NCI-H446 treated with DMSO at 0.1 percent for 48 hours (cell line): Measurements from ENCODE around the gene ABI3BP.

Experiments used
- DNase-seq: peaks from one replicate; lab custom pipeline; 2025; lab: John Stamatoyannopoulos, UW

Gene ABI3BP

DNA sequence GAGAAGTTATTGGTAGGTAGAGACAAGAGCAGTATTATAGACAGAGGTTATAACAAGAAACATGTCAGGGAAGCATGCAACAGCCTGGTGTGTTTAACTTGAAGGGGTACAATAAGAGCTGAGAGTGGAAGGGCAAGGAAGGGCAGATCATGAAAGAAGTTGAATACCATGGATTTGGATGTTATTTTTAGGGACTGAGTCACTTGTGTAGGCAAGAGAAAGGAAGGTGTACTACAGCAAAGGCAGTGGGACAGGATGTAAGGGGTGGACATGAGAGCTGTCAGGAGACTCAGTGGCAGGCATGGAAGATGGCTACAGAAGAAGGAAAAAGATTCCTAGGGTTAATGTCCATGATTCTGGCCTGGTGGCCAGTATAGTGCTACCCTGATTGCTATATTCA lies 217.6 kb downstream of the ABI3BP start:
- DNase-seq: no peak

DNA sequence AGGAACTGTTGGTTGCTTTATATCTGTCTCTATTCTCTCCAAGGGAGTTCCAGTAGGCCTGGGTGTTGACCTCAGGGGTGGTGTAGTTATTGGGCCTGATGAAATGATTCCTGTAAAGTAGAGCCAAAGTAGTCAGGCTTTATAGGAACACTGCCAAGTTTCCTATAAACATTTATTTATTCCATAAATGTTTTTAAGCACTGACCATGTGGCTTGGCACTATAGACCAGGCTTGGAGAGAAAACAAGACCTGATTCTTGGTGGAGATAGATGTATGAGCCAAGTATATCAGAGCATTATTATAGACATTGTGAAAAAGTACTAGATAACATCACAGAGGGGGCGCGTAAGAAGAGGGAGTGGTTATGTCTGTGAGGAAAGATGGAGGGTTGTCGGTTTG lies 218.0 kb downstream of the ABI3BP start:
- no peak for DNase-seq

DNA sequence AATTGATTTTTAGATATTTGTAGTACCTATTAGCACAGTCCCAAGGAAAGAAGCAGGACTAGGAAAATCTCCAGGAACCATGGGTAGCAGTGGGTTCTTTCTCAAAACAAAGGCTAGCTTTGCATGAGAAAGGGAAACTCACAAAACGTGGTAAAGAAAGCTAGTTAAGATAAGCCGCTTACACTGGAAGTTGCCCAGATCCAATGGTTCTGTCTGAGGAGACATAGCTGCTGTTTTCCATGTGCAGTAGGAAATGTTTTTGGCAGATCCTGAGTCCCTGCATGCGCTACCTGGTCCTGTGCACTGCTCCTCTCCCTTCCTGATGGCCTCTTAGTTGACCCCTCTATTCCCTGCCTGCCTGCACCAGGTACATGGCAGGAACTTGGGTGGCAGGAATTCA lies 223.5 kb downstream of the ABI3BP start:
- no peak for DNase-seq

DNA sequence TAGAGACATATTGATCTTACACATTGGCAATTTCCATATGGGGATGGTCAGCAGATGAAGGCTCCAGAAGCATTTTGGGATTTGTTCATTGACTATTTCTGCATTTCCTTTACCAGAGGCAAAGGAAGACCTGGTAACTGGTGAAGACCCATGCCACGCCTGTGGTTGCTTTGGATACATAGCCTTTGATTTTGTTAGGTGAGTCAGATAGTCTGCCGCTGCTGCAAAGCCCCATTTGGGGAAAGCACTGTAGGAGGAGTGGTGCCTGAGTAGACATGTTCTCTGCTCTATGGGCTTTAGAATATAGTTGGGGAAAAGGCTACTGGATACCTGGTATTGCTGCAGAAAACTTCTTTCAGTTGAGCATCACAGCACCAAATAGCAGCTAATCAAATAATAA lies 227.2 kb downstream of the ABI3BP start:
- DNase-seq: no peak

DNA sequence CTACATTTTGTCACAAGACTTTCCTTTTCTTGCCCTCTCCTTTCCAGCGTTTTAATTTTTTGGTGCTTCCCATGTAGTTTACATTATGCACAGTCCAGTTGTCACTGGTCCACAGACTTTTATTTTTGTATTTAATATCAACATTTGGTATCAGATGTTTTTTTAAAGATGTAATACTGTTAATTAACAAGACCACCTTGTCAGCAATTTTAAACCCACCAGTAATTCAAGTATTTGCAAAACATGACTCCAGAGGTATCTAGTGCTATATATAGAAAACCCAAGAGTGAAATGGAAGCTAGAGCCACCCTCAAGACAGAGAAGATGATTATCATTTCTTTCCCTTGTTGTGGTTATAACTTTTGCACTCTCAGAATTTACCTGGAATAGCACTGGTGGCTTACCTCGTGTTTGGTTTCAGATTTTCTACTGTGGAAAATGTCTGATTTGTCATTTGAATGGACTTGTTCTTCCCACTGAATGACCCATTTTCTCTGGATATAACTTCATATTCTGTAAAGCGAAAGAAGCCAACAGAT lies 227.7 kb downstream of the ABI3BP start:
- DNase-seq: no peak

DNA sequence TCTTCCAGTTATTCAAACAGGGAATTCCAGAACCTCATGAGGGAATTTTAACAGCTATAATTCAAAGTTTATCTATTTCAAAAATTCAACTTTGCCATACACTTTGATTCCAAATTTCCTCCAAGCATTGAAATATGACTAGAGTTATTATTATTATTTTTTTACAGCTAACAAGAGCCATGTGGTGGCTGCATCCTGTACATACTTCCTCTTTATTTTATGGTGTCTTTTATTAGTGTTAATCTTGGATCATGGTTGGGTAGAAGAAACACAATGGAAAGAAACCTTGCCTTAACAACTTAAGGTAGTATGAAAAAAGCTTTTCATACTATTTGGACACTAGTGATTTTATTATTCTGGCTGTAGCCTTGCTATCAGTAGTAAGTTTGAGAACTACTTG lies 231.3 kb downstream of the ABI3BP start:
- no peak for DNase-seq

DNA sequence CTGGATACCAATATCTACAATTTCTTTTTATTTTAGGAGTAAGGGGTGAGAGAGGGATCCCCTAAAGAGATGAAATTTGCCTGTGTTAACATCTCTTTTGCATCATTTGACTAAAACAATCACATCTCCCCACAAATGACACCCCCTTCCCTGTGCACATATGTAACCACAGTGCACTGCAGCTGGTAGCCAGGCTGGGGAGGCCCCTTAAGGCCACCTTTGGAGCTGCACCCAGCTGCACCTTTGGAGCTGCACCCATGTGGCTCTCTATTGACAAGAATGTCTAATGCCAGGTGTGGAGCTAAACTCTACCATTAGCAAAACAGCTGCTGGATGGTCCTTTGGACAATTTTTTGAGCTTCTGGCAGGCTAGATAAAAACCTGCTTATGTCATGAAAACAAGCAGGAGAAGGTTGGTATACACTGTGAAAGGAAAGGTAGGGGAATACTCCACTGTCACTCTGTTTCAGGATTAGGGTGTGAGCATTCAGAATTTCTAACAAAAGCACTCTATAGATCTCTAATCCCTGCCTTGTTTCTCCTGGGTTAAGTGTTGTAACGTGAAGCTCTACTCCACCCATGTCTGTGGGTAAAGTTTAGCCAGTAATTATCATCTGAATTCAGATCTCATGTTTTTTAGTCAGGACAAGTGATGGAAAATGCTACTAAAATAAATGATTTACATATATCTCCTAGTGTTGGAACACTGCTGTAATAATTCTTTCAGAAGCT lies 231.8 kb downstream of the ABI3BP start:
- no peak for DNase-seq

DNA sequence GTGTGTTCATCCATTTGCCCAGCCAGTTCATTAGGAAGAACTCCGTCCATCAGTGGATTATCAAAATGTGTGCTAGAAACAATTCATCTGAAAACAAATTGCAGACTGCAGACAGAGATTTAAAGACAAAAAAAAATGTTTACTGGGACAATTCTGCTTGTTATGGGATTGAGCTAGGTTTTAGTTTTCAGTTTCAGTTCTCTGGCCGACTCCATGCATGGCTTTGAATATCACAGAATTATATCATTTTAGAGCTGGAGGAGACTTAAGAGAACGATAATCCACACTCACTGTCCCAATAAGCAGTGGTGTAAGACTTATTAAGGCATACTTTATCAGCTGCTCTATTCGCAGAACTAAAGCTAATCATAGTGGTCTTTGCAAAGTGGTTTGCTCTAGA lies 232.8 kb downstream of the ABI3BP start:
- DNase-seq: no peak

DNA sequence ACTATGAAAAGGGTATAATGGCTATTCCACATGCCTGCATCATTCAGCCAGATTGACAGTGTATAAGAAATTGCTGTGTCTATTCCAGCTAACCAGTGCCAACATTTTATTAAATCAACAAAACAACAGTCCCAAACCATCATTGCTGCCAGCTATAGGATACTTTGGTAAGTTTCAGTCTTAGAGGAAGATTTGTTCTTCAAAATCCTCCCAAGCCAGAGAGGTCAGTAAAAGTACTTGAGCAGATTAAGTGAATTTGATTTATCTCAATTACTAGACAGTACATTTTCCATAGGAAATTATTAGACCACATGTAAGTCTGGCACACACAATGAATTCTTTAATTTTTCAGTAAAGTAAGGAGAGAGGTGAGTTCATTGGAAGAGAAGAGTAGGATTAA lies 233.3 kb downstream of the ABI3BP start:
- DNase-seq: no peak

DNA sequence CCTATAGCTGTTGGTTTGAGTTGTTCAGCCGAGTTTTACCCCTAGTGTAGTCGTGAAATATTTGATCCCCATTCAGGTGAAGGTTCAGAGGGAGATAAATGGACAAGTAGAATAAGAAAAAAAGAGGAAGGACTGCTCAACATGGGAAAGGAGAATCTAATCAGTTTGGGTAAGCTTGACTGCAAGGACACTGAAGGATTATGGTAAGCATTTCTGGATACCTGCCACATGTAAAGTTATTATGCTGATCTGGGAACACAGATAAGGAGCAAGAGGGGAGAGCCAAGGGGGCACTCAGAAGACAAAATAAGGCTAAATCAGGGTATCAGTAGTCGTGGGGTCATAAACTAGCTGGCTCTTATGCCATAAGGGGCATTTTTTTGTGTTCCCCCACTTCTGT lies 234.1 kb downstream of the ABI3BP start:
- no peak for DNase-seq

DNA sequence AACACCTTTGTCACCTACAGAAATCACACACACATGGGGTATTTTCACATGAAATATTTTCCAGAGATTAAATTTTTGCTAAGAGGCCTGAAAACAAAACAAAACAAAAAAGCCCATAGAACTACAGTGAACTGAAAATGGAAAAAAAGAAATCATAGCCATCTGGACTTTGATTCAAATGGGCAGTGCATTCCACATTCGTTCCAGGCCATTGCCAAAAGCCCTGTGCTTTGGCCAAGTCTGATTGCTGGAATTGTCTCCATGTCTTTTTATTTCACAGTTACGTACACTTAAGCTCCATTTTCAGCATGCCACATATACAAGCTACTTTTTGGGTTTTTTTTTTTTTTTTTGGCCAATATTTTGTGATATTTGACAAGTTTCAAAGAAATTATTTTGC lies 236.8 kb downstream of the ABI3BP start:
- no peak for DNase-seq

DNA sequence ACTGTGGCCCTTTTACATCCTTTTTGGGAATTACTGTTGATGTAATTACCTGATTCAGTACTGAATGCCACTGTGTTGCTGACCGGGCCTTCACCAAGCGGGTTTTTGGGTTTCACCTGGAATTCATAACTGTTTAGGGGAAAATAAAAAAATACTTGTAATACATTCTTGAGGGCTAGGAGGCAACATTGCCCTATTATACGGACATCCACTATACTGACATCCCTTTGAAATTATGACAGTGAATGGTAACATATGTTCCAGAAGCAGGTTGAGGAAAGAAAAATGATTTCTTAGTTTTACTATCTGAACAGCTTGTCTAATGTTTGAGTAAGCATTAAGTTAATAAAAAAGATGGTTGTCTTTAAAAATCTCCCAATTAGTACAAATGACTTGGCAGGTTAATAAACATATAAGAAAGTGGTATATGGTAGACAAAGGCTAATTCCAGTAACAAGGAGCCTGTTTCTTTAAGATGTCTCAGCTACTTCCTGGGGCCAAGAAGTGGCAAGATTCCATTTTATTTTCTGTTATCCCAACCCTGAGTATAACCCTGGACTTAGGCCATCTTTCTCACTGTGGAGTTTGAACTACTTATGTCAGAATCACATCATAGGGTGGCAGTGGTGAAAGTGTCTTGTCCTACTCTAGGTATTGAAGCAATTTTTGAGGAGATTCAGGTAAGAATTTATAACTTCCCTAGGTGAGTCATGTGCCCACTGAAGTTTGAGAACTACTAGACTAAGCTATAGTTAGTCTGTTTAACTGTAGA lies 238.5 kb downstream of the ABI3BP start:
- DNase-seq: no peak

DNA sequence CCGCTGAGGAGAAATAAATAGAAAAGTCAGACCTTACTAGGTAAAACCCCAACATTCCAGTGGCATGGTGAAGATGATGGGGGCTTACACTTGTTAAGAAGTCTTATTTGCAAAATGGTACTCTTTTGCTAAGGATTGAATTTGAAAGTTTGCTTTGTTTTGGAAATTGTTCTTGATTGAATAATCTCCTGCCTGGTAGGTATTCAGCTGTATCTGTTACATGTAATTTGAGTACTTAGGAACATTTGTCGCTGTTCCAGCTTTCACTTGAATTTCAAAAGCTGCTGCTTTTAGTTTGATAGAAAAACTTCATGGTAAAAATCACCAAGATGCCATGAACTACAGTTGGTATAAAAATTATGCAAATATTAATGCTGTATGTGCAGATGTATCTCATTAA lies 239.4 kb downstream of the ABI3BP start:
- DNase-seq: no peak

DNA sequence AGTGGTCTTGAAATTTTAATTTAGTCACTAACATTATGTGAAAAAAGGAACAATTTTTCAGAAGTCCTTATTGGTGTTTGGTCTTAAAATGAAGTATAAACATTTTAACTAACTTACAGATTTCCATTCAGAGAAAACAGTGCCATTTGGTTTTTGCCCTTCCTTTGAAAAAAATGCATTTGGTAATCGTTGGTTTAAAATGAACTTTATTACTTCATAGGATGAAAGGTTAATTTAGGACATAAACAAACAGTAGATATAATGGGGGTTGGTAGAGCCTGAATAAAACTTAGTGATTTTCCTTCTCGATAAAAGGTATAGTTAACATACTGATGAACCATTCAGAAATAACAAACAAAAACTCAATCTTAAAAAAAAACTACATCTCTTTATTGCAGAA lies 244.3 kb downstream of the ABI3BP start:
- DNase-seq: no peak

DNA sequence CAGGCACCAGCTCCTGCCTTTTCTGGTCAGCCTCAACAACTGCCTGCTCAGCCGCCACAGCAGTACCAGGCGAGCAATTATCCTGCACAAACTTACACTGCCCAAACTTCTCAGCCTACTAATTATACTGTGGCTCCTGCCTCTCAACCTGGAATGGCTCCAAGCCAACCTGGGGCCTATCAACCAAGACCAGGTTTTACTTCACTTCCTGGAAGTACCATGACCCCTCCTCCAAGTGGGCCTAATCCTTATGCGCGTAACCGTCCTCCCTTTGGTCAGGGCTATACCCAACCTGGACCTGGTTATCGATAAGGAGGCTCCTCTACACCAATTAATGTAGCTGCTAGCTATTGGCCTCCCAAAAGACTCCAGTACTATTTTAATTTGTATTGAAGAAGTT lies 245.0 kb downstream of the ABI3BP start:
- DNase-seq: no peak

DNA sequence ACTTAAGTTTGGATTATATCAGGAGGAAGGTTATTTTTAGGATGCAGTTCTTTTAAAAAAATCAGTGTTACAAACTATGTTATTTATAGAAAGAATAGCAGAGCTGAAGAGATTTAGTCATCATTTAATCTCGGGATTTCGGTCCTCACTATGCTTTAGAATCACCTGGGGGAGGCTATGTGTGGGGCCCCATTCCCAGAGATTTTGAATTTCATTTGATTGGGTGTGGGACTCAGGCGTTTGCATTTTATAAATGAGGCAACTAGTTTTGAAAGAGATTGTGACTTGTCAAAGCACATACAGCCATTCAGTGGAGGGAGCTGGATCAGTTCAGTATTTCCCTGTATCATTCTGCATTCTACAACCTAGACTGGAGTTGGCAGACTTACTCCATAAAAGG lies 247.1 kb downstream of the ABI3BP start:
- DNase-seq: no peak

DNA sequence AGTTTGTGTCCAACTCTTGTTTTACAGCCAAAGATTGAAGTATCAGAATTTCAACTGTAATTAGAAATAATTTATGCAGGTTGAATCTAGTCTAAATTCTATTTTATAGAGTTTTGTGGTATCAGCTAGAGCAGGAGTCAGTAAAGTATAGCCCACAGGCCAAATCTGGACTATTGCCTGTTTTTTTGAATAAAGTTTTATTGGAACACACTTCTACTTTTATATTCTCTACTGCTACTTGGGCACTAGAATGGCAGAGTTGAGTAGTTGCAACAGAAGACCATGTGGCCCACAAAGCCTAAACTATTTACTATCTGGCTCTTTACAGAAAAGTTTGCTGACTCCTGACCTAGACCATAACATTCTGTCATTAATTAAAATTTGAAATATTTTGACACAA lies 247.6 kb downstream of the ABI3BP start:
- no peak for DNase-seq

DNA sequence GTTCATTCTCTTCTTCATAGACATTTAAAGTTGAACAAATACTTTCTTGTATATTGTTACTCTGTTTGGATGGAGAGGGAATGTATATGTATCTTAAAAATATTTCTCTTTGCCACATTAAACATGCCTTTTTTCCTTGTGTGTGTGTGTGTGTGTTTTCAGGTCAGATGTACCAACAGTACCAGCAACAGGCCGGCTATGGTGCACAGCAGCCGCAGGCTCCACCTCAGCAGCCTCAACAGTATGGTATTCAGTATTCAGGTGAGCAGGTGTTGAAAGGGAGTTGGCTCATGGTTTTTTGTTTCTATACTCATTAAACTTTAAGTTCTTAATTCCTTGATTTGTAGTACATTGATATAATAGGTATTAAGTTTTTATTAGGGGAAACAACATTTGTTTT lies 248.6 kb downstream of the ABI3BP start:
- no peak for DNase-seq

DNA sequence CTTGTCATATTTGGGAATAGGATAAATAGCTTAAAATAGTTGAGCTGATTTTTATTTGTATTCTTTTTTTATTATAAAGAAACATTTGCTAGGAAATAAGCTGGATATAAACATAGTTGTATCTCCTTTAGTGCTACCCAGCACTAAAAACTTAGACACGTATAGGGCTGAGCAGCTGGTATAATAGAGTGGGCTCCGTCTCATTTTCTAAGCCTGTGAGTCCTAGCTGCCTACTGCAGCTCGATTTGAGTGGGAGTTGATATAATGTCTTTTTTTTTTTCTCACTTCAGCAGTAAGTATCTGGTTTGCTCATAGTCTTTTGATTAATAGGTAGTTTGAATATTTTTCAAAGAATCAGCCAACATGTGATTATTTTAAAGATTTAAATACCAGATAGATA lies 249.7 kb downstream of the ABI3BP start:
- no peak for DNase-seq

DNA sequence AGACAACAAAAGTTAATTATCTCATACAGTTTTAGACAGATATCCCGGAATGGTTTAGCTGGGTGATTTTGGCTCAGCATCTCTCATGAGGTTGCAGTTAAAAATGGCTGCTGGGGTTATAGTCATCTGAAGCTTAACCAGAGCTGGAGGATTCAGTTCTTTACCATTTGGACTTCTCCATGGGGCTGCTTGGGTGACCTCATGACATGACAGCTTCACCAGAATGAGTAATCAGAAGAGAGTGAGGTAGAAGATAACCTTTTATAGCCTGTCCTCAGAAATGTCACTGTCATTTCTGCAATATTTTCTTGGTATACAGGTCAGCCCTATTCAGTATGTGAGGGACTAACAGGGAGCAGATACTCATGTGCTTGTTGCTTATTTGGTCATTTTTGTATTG lies 253.0 kb downstream of the ABI3BP start:
- DNase-seq: no peak

DNA sequence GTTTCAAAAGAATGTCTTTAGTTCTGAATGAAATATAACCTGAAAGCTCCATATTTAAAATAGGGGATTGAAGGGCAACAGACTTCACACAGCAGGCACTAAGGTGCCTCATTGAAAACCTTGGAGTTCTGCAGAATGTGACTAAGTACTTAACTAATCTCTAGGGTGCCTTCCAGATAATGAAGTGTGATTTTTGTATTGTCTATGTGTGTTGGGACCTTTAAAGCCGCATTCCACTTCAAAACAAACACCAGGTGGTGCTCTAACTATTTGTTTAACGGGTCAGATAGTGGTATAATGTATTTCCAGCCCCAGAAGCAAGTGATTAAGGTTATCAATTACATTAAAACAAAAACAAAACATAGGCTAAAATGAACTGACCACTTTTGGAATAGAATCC lies 255.9 kb downstream of the ABI3BP start:
- no peak for DNase-seq

DNA sequence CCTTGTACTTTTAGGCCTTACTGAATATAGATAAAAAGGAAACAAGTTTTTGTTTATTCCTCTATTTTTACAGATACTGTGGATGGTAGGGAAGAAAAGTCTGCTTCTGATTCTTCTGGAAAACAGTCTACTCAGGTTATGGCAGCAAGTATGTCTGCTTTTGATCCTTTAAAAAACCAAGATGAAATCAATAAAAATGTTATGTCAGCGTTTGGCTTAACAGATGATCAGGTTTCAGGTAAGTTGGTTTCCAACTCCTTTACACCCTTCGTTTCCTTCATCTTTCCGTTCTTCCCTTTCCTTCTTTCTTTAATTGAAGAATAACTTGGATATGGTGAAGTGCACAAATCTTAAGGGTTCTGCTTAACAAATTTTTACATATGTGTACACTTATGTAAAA lies 260.8 kb downstream of the ABI3BP start:
- DNase-seq: no peak

DNA sequence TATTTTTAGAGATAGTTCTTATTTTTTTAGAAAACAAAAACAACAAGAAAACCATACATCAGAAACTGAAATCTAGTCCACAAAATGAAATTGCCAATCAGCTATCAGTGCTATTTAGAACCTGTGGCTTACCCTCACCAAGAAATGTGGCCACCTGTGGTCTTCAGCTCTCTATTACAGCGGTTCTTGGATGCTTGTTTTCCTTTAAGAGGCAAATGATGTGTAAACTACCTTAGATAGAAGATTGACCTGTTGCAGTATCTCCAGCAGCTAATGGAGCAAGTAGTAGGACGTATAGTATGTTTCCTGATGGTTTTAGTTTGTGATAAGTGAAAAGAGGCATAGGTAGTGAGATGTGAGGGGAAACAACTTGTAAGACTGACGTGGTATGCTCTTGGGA lies 262.7 kb downstream of the ABI3BP start:
- no peak for DNase-seq

DNA sequence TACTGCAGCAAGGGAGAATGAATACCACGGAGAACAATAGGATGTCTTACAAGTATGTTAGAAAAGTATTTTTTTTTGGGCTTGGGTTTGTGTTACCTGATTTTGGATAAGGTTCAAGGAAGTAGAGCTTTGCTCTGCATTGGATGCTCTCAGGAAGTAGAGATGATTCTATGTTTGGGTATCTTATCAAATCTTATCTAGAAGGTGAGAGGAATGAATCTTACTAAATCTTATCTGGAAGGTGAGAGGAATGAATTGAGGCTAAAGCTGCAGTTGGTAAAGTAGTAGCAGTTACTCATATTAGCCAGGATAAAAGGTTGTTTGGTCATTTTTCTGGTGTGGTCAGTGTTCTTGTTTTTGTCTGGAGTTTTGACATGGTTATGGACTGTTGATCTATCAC lies 266.5 kb downstream of the ABI3BP start:
- DNase-seq: no peak
